ES-I3 (cell line): ENCODE data around the gene SH3TC1.

ENCODE experiments used
- H3K36me3 ChIP-seq: 2 replicates; pipeline ENCODE4 v1.6.1; 2013; ENCODE audit warnings: mild to moderate bottlenecking, low read length, control low read depth, moderate library complexity; ENCODE audit not compliant: insufficient read depth
- H3K4me1 ChIP-seq: 2 replicates; pipeline ENCODE4 v1.6.1; 2013; ENCODE audit warnings: mild to moderate bottlenecking, control low read depth, low read length; ENCODE audit not compliant: insufficient read depth
- H3K9ac ChIP-seq: 2 replicates; pipeline ENCODE4 v1.6.1; 2013; ENCODE audit warnings: low read depth, mild to moderate bottlenecking, low read length, moderate library complexity
- H3K9me3 ChIP-seq: 2 replicates; pipeline ENCODE4 v1.6.1; 2013; ENCODE audit warnings: mild to moderate bottlenecking, low read length, moderate library complexity; ENCODE audit not compliant: control insufficient read depth, insufficient read depth

Gene SH3TC1

GRCh38 chr4:8236106-8236919, 37.2 kb downstream of the SH3TC1 start:
- H3K36me3 ChIP-seq = no peaks in the 10 kb centered on the region
- no peaks in the 10 kb centered on the region; the same call in 1 of the 2 replicates for H3K4me1 ChIP-seq
- no peaks in the 10 kb centered on the region for H3K9me3 ChIP-seq
- H3K9ac ChIP-seq = no peak overlapping the region

DNA sequence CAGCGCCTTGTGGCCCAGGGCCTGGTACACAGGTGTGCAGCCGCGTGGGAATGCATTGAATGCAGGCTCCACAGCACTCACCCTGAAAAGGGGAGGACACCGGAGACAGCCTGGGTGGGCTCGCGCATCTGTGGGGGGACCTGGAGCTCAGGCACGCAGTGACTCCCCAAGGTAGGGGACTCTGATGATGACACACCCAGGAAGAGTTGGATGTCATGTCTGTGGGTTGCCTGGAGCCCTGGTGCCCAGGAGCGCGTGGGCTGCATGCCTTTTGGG, 37.8 kb downstream of the SH3TC1 start:
- Histone ChIP-seq H3K36me3 (no peaks in the 10 kb centered on the region), H3K9ac (no peak overlapping the region), H3K4me1 (no peaks in the 10 kb centered on the region; the same call in 1 of the 2 replicates), H3K9me3 (no peaks in the 10 kb centered on the region)

DNA sequence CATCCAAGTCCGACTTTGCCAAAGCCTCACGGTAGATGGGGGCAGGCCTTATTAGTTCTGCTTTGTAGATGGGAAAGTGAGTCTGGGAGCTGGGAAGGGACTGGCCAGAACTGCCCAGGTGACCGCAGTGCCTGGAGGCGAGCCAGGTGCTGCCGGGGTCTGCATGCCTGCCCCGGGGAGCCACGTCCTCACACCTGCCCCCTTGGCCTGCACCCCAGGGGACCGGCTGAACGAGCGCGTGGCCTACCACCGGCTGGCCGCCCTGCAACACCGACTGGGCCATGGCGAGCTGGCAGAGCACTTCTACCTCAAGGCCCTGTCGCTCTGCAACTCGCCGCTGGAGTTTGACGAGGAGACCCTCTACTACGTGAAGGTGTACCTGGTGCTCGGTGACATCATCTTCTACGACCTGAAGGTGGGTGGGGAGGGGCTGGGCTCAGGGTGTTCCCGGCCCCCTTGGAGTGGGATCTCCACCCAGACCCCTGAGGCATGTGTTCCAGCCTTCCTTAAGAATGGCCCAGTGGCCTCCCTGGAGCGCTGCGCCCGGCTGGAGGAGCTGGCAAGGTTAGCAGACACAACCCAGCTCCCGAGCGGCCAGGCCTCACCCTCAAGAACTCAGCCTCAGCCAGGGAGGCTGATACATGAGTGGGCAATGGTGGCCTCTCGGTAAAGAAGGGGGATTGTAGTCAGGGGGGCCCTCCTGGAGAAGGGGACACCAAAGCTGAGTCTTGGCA, 38.3 kb downstream of the SH3TC1 start:
- no peak overlapping the region for H3K9ac ChIP-seq
- no peaks in the 10 kb centered on the region; the same call in 1 of the 2 replicates for H3K4me1 ChIP-seq
- H3K36me3 ChIP-seq = no peaks in the 10 kb centered on the region
- no peaks in the 10 kb centered on the region for H3K9me3 ChIP-seq

GRCh38 chr4:8238036-8238511, 39.0 kb downstream of the SH3TC1 start:
- no peak overlapping the region for H3K9ac ChIP-seq
- H3K9me3 ChIP-seq = no peaks in the 10 kb centered on the region
- H3K36me3 ChIP-seq = no peaks in the 10 kb centered on the region
- H3K4me1 ChIP-seq = no peaks in the 10 kb centered on the region; the same call in 1 of the 2 replicates

DNA sequence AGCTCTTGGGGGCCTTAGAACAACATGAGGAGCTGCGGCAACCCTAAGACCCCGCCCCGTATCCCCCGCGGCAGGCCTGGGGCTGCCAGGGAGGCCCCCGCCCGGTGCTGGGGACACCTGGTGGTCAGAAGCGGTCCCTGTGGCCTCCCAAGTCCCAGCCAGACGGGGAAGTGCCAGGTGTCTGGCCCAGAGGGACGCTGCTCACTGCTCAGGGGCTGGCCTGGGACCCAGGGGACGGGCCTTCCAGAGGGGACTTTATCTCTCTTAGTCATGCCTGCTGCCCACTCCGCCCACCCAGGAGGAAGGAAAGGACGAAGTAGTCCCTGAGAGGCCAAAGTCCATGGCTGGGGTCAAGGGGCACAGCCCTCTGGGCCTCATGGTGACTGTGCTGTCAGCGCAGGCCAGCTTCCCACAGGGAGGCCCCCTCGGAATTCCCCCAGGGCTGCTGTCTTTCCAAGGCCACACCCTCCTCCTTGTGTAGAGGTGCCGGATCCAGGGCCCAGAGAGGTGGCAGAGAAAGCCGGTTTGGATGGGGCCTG, 39.5 kb downstream of the SH3TC1 start:
- Histone ChIP-seq H3K9ac (no peak overlapping the region), H3K36me3 (no peaks in the 10 kb centered on the region), H3K9me3 (no peaks in the 10 kb centered on the region), H3K4me1 (no peaks in the 10 kb centered on the region; the same call in 1 of the 2 replicates)

GRCh38 chr4:8239226-8239625, 40.1 kb downstream of the SH3TC1 start:
- no peaks in the 10 kb centered on the region for H3K9me3 ChIP-seq
- no peak overlapping the region for H3K9ac ChIP-seq
- H3K4me1 ChIP-seq = no peaks in the 10 kb centered on the region; the same call in 1 of the 2 replicates
- H3K36me3 ChIP-seq = no peaks in the 10 kb centered on the region

DNA sequence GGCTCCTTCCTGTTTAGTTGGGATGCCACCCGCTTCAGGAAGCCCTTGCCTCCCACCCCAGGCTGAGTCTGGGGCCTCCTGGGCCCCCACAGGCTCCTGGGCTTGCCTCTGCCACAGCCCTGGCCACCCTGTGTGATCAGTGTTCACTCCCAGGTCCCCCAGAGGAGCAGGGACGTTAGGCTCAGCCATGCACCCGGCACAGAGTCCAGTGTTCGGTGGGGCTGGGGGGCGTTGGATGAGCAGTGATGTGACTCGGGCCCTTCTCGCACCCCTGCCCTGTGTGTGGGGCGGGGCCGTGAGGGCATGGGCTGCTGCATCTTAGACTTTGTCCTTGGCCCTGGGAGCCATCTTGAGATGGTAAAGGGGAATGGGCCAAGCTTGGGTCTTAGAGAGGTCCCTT, 40.6 kb downstream of the SH3TC1 start:
- H3K9ac ChIP-seq = no peak overlapping the region
- no peaks in the 10 kb centered on the region for H3K36me3 ChIP-seq
- no peaks in the 10 kb centered on the region; the same call in 1 of the 2 replicates for H3K4me1 ChIP-seq
- H3K9me3 ChIP-seq = no peaks in the 10 kb centered on the region

GRCh38 chr4:8240211-8241041, 41.3 kb downstream of the SH3TC1 start:
- Histone ChIP-seq H3K36me3 (no peaks in the 10 kb centered on the region), H3K9me3 (no peaks in the 10 kb centered on the region), H3K4me1 (no peaks in the 10 kb centered on the region; the same call in 1 of the 2 replicates), H3K9ac (no peak overlapping the region)

- Histone ChIP-seq H3K9me3 (no peaks in the 10 kb centered on the region), H3K4me1 (no peaks in the 10 kb centered on the region; the same call in 1 of the 2 replicates), H3K9ac (no peak overlapping the region), H3K36me3 (no peaks in the 10 kb centered on the region)
These were observed 42.2 kb downstream of the SH3TC1 start for GRCh38 chr4:8241211-8241779.

GRCh38 chr4:8241895-8242696, 43.0 kb downstream of the SH3TC1 start:
- H3K9me3 ChIP-seq = no peaks in the 10 kb centered on the region
- no peak overlapping the region for H3K9ac ChIP-seq
- H3K36me3 ChIP-seq = no peaks in the 10 kb centered on the region
- no peaks in the 10 kb centered on the region; the same call in 1 of the 2 replicates for H3K4me1 ChIP-seq

DNA sequence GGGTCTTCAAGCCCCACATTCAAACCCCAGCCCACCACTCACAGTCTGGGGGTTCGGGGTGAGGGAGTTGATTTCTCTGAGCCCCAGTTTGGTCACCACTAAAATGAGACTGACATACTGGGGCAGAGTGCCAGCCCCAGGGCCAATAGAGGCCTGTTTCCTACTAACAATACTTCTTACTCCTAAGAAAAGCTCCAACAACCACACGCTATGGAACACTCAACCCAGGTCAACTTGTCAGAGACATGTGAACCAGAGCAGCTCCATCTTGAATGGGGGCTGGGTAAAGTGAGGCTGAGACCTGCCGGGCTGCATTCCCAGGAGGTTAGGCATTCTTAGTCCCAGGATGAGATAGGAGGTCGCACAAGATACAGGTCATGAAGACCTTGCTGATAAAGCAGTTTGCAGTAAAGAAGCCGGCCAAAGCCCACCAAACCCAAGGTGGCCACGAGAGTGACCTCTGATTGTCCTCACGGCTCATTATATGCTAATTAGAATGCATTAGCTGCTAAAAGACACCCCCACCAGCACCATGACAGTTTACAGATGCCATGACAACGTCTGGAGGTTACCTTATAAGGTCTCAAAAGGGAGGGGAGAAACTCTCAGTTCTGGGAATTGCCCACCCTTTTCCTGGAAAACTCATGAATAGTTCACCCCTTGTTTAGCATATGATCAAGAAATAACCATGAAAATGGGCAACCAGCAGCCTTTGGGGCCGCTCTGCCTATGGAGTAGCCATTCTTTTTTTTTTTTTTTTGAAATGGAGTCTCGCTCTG, 43.9 kb downstream of the SH3TC1 start:
- Histone ChIP-seq H3K9me3 (no peaks in the 10 kb centered on the region), H3K9ac (no peak overlapping the region), H3K4me1 (no peaks in the 10 kb centered on the region; the same call in 1 of the 2 replicates), H3K36me3 (no peaks in the 10 kb centered on the region)

- no peaks in the 10 kb centered on the region for H3K9me3 ChIP-seq
- no peaks in the 10 kb centered on the region for H3K36me3 ChIP-seq
- no peak overlapping the region for H3K9ac ChIP-seq
- H3K4me1 ChIP-seq = no peaks in the 10 kb centered on the region
These were observed 45.1 kb downstream of the SH3TC1 start for GRCh38 chr4:8244001-8244757.
